ENCODE data around the gene DHX9.
A peak's percentile ranks its signal among the peaks of the same experiment; 100 is the strongest.

Gene DHX9

DNA sequence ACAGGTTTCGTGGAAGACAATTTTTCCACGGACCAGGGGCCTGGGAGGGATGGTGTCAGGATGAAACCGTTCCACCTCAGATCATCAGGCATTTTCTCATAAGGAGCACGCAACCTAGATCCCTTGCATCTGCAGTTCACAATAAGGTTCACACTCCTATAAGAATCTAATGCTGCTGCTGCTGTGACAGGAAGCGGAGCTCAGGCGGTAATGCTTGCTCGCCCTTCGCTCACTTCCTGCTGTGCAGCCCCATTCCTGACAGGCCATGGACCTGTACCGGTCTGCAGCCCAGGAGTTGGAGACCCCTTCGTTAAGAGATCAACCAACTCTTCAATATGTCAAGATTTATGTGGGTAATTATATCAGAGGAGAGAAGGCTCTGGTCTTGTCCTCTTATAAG, 3.3 kb upstream of the DHX9 start:
- H3K27ac ChIP-seq (ENCODE audit: low read depth, low read length), result no peak overlapping the region
- no peaks in the 10 kb centered on the region for H3K9me3 ChIP-seq (ENCODE audit: control insufficient read depth in 5 of 5, low read length in 5 of 5)
- H3K4me1 ChIP-seq (ENCODE audit: control insufficient read depth in 5 of 5, insufficient read depth in 5 of 5, low read length in 5 of 5), result peaks cover 2 to 17% (median 9%) of the 10 kb centered on the region in 5 donors
- H3K9ac ChIP-seq (ENCODE audit: low read length in 5 of 5), result no peak overlapping the region
- no peaks in the 10 kb centered on the region for H3K27me3 ChIP-seq (ENCODE audit: control insufficient read depth in 5 of 5, insufficient read depth in 4 of 5, low read length in 5 of 5)
- no peak overlapping the region for H3K4me3 ChIP-seq (ENCODE audit: low read depth in 1 of 5, low read length in 5 of 5)
- H3K36me3 ChIP-seq (ENCODE audit: control insufficient read depth in 5 of 5, insufficient read depth in 5 of 5, low read length in 5 of 5), result no peaks in the 10 kb centered on the region

DNA sequence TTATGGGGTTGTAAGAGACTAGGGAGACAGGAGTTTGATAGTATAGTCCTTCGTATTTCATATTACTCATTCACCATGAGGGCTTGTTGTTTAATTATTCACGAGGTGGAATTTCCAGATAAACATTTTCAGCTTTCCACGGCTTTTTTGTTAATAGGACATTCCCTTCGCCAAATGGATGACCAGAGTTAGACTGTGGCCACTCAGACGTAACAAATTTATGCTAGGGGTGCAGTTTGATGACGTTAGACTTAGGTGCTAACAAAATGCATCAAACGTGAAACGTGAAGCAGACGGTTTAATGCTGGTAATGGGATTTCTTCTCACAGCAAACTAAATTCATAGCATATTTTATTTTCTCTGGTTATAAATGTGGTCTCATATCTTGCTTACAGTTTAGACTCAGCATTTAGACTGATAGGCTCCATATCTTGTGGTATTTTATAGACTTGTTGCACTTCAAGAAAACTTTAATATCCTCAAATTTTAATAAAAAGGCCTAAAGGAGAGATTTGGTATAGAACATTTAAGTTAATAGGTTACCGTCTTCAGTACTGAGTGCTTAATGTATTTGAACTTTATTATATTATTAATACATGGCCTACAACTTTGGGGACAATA, 2.3 kb downstream of the DHX9 start:
- Histone ChIP-seq H3K27me3 (ENCODE audit: control insufficient read depth in 5 of 5, insufficient read depth in 4 of 5, low read length in 5 of 5) (no peaks in the 10 kb centered on the region), H3K9me3 (ENCODE audit: control insufficient read depth in 5 of 5, low read length in 5 of 5) (no peaks in the 10 kb centered on the region), H3K4me1 (ENCODE audit: control insufficient read depth in 5 of 5, insufficient read depth in 5 of 5, low read length in 5 of 5) (peaks cover 2 to 37% (median 31%) of the 10 kb centered on the region in 5 donors), H3K9ac (ENCODE audit: low read length in 5 of 5) (peak overlapping the region in 2 of 5 donors; percentile 46 to 52), H3K27ac (ENCODE audit: low read depth, low read length) (no peak overlapping the region), H3K4me3 (ENCODE audit: low read depth in 1 of 5, low read length in 5 of 5) (peak overlapping the region in 2 of 5 donors; percentile 15 to 23), H3K36me3 (ENCODE audit: control insufficient read depth in 5 of 5, insufficient read depth in 5 of 5, low read length in 5 of 5) (peaks cover under 1 to 28% (median 18%) of the 10 kb centered on the region in 5 donors)

DNA sequence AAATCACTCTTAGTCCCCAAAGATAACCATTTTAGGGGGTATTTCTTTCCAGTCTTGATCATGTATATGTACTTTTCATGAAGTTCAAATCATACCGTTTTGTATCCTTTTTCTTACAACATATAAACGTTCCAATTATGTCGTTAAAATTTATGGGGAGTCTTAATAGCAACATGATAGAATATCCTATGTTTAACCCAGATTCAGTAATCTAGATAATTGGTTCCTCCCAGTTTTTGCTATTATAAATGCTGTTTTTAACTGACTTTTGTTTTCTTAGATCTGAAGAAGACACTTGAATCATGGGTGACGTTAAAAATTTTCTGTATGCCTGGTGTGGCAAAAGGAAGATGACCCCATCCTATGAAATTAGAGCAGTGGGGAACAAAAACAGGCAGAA, 3.1 kb downstream of the DHX9 start:
- H3K4me1 ChIP-seq (ENCODE audit: control insufficient read depth in 5 of 5, insufficient read depth in 5 of 5, low read length in 5 of 5), result peaks cover 2 to 37% (median 31%) of the 10 kb centered on the region in 5 donors
- H3K4me3 ChIP-seq (ENCODE audit: low read depth in 1 of 5, low read length in 5 of 5), result no peak overlapping the region
- H3K9me3 ChIP-seq (ENCODE audit: control insufficient read depth in 5 of 5, low read length in 5 of 5), result no peaks in the 10 kb centered on the region
- no peaks in the 10 kb centered on the region for H3K27me3 ChIP-seq (ENCODE audit: control insufficient read depth in 5 of 5, insufficient read depth in 4 of 5, low read length in 5 of 5)
- no peak overlapping the region for H3K27ac ChIP-seq (ENCODE audit: low read depth, low read length)
- H3K9ac ChIP-seq (ENCODE audit: low read length in 5 of 5), result peak overlapping the region in 2 of 5 donors; percentile 0 to 46
- peaks cover 8 to 34% (median 19%) of the 10 kb centered on the region in 5 donors for H3K36me3 ChIP-seq (ENCODE audit: control insufficient read depth in 5 of 5, insufficient read depth in 5 of 5, low read length in 5 of 5)

DNA sequence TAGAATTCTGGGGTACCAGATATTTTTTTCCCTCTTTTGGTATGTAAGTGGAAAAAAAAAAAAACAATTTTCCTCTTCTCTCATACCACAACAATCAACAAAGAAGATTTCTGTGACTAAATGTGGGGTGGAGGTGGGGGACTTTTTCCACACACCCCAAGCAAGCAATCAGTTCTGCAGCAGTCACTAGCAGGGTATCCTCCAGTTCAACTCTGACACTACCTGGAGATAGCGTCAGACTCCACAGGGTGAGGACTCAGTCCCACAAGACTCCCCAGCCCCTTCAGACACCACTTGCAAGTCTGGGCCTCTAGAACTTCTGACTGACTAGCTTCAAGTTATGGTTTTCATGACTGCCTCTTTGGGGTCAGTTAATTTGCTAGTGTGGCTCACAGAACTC, 6.2 kb downstream of the DHX9 start:
- H3K4me3 ChIP-seq (ENCODE audit: low read depth in 1 of 5, low read length in 5 of 5), result no peak overlapping the region
- peaks cover 31 to 59% (median 42%) of the 10 kb centered on the region in 5 donors for H3K36me3 ChIP-seq (ENCODE audit: control insufficient read depth in 5 of 5, insufficient read depth in 5 of 5, low read length in 5 of 5)

DNA sequence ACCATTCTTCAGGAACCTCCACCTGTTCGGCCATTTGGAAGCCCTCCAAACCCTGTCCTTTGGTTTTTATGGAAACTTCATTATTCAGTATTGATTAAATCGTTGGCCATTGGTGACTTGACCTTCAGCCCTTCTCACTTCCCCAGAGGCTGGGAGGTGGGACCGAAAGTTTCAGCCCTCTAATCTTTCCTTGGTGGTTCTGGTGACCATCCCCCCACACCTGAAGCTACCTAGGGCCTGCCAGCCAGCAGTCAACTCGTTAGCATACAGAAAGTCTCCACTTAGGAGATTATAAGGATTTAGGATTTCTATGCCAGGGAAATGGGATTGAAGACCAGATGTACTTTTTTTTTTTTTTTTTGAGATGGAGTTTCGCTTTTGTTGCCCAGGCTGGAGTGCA, 6.7 kb downstream of the DHX9 start:
- no peak overlapping the region for H3K9ac ChIP-seq (ENCODE audit: low read length in 5 of 5)
- no peaks in the 10 kb centered on the region for H3K27me3 ChIP-seq (ENCODE audit: control insufficient read depth in 5 of 5, insufficient read depth in 4 of 5, low read length in 5 of 5)
- no peaks in the 10 kb centered on the region for H3K9me3 ChIP-seq (ENCODE audit: control insufficient read depth in 5 of 5, low read length in 5 of 5)
- no peak overlapping the region for H3K27ac ChIP-seq (ENCODE audit: low read depth, low read length)
- no peak overlapping the region for H3K4me3 ChIP-seq (ENCODE audit: low read depth in 1 of 5, low read length in 5 of 5)
- H3K36me3 ChIP-seq (ENCODE audit: control insufficient read depth in 5 of 5, insufficient read depth in 5 of 5, low read length in 5 of 5), result peaks cover 36 to 64% (median 44%) of the 10 kb centered on the region in 5 donors
- H3K4me1 ChIP-seq (ENCODE audit: control insufficient read depth in 5 of 5, insufficient read depth in 5 of 5, low read length in 5 of 5), result peaks cover 0 to 21% (median 18%) of the 10 kb centered on the region in 5 donors

More for the DNA sequence above, 6.2 kb downstream of the DHX9 start:
- H3K27me3 ChIP-seq (ENCODE audit: control insufficient read depth in 5 of 5, insufficient read depth in 4 of 5, low read length in 5 of 5), result no peaks in the 10 kb centered on the region
- H3K9ac ChIP-seq (ENCODE audit: low read length in 5 of 5), result no peak overlapping the region
- H3K4me1 ChIP-seq (ENCODE audit: control insufficient read depth in 5 of 5, insufficient read depth in 5 of 5, low read length in 5 of 5), result peaks cover 0 to 26% (median 22%) of the 10 kb centered on the region in 5 donors
- no peak overlapping the region for H3K27ac ChIP-seq (ENCODE audit: low read depth, low read length)
- H3K9me3 ChIP-seq (ENCODE audit: control insufficient read depth in 5 of 5, low read length in 5 of 5), result no peaks in the 10 kb centered on the region

DNA sequence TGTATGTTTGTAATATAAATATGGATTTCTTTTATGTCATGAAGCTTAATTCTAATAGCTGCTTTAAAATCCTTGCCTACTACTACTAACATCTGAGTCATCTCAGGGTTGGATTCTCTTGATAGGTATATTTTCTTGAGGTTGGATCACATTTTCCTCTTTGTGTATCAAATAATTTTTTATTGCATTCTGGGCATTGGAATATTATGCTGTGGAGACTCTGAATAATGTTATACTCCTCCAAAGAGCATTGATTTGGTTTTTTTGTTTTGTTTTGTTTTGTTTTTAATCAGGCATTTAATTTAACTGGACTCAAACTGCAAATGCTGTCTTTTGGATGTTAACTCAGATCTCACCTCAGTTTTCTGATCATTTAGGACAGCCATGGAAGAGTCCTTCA, 8.0 kb downstream of the DHX9 start:
- peaks cover 0 to 9% (median 8%) of the 10 kb centered on the region in 5 donors for H3K4me1 ChIP-seq (ENCODE audit: control insufficient read depth in 5 of 5, insufficient read depth in 5 of 5, low read length in 5 of 5)
- H3K36me3 ChIP-seq (ENCODE audit: control insufficient read depth in 5 of 5, insufficient read depth in 5 of 5, low read length in 5 of 5), result peaks cover 45 to 71% (median 51%) of the 10 kb centered on the region in 5 donors
- H3K27ac ChIP-seq (ENCODE audit: low read depth, low read length), result no peak overlapping the region

DNA sequence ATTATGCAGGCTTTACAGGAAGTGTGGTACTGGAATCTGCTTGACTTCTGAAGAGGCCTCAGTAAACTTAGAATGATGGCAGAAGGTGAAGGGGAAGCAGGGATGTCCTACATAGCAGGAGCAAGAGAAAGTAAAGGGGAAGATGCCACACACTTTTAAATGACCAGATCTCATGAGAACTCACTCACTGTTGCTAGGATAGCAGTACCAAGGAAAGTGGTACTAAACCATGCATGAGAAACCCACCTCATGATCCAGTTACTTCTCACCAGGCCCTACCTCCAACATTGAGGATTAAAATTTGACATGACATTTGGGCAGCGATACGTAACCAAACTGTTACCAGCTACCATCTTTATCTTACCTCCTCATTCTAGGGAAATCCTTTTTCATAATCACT, 9.6 kb downstream of the DHX9 start:
- no peaks in the 10 kb centered on the region for H3K9me3 ChIP-seq (ENCODE audit: control insufficient read depth in 5 of 5, low read length in 5 of 5)
- no peaks in the 10 kb centered on the region for H3K27me3 ChIP-seq (ENCODE audit: control insufficient read depth in 5 of 5, insufficient read depth in 4 of 5, low read length in 5 of 5)
- H3K36me3 ChIP-seq (ENCODE audit: control insufficient read depth in 5 of 5, insufficient read depth in 5 of 5, low read length in 5 of 5), result peaks cover 57 to 81% (median 63%) of the 10 kb centered on the region in 5 donors
- H3K9ac ChIP-seq (ENCODE audit: low read length in 5 of 5), result no peak overlapping the region
- no peaks in the 10 kb centered on the region for H3K4me1 ChIP-seq (ENCODE audit: control insufficient read depth in 5 of 5, insufficient read depth in 5 of 5, low read length in 5 of 5)
- no peak overlapping the region for H3K4me3 ChIP-seq (ENCODE audit: low read depth in 1 of 5, low read length in 5 of 5)
- H3K27ac ChIP-seq (ENCODE audit: low read depth, low read length), result no peak overlapping the region

More for the DNA sequence above, 8.0 kb downstream of the DHX9 start:
- Histone ChIP-seq H3K4me3 (ENCODE audit: low read depth in 1 of 5, low read length in 5 of 5) (no peak overlapping the region), H3K27me3 (ENCODE audit: control insufficient read depth in 5 of 5, insufficient read depth in 4 of 5, low read length in 5 of 5) (no peaks in the 10 kb centered on the region), H3K9me3 (ENCODE audit: control insufficient read depth in 5 of 5, low read length in 5 of 5) (no peaks in the 10 kb centered on the region), H3K9ac (ENCODE audit: low read length in 5 of 5) (no peak overlapping the region)

DNA sequence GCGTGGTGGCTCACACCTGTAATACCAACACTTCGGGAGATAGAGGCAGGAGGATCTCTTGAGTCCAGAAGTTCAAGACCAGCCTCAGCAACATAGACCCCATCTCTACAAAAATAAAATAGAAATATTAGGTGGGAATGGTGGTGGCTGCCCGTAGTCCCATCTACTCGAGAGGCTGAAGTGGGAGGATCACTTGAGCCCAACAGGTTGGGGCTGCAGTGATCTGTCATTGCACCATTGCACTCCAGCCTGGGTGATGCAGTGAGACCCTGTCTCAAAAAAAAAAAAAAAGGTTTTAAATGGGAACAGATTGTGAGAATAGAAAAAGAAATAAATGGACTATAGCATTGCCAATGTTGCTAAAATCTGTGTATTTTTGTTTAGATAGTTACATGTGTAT, 11.2 kb downstream of the DHX9 start:
- H3K9me3 ChIP-seq (ENCODE audit: control insufficient read depth in 5 of 5, low read length in 5 of 5), result no peaks in the 10 kb centered on the region
- H3K4me3 ChIP-seq (ENCODE audit: low read depth in 1 of 5, low read length in 5 of 5), result no peak overlapping the region
- H3K4me1 ChIP-seq (ENCODE audit: control insufficient read depth in 5 of 5, insufficient read depth in 5 of 5, low read length in 5 of 5), result no peaks in the 10 kb centered on the region
- H3K27ac ChIP-seq (ENCODE audit: low read depth, low read length), result no peak overlapping the region
- H3K27me3 ChIP-seq (ENCODE audit: control insufficient read depth in 5 of 5, insufficient read depth in 4 of 5, low read length in 5 of 5), result no peaks in the 10 kb centered on the region
- H3K36me3 ChIP-seq (ENCODE audit: control insufficient read depth in 5 of 5, insufficient read depth in 5 of 5, low read length in 5 of 5), result peaks cover 67 to 82% (median 75%) of the 10 kb centered on the region in 5 donors
- no peak overlapping the region for H3K9ac ChIP-seq (ENCODE audit: low read length in 5 of 5)

DNA sequence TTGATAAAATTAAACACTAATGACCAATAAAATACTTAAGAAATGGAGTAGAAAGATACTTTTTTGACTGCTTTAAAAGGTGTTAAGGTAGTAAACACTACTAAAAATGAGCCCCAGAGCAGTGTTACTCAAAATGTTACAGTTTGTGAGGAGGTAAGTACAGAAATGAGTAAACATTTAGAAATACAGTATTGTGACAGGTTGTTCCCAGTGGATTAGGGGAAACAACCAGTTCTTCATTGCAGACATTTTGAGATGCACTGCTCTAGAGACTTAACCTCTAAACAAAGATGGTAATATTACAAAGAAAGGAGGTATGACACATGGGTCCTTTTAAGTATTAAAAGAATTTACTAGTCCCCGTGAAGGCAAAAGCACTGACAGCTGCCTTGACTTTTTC, 12.7 kb downstream of the DHX9 start:
- Histone ChIP-seq H3K4me3 (ENCODE audit: low read depth in 1 of 5, low read length in 5 of 5) (no peak overlapping the region), H3K9ac (ENCODE audit: low read length in 5 of 5) (no peak overlapping the region), H3K9me3 (ENCODE audit: control insufficient read depth in 5 of 5, low read length in 5 of 5) (no peaks in the 10 kb centered on the region), H3K36me3 (ENCODE audit: control insufficient read depth in 5 of 5, insufficient read depth in 5 of 5, low read length in 5 of 5) (peaks cover 74 to 89% (median 83%) of the 10 kb centered on the region in 5 donors), H3K4me1 (ENCODE audit: control insufficient read depth in 5 of 5, insufficient read depth in 5 of 5, low read length in 5 of 5) (no peaks in the 10 kb centered on the region), H3K27ac (ENCODE audit: low read depth, low read length) (no peak overlapping the region), H3K27me3 (ENCODE audit: control insufficient read depth in 5 of 5, insufficient read depth in 4 of 5, low read length in 5 of 5) (no peaks in the 10 kb centered on the region)

DNA sequence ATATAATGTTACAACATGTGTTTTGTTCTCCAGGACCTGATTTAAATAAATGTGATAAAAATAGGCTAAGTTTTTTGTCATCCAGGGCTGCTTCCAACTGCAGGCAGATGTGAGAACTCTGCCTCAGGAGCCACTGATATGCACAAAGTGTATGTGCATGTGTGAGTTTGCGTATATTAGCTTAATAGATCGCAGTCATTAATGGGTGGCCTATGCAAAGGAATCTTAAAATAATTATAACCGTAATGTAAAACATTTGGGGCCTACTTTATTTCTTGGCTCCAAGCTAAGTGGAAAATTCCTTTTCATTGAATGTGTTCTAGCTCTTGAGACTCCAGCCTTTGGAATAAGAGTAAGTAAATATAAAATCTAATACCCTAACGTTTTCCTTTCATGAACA, 16.8 kb downstream of the DHX9 start:
- peaks cover 84 to 95% (median 92%) of the 10 kb centered on the region in 5 donors for H3K36me3 ChIP-seq (ENCODE audit: control insufficient read depth in 5 of 5, insufficient read depth in 5 of 5, low read length in 5 of 5)
- H3K4me3 ChIP-seq (ENCODE audit: low read depth in 1 of 5, low read length in 5 of 5), result no peak overlapping the region
- H3K9ac ChIP-seq (ENCODE audit: low read length in 5 of 5), result no peak overlapping the region
- H3K27me3 ChIP-seq (ENCODE audit: control insufficient read depth in 5 of 5, insufficient read depth in 4 of 5, low read length in 5 of 5), result no peaks in the 10 kb centered on the region
- no peak overlapping the region for H3K27ac ChIP-seq (ENCODE audit: low read depth, low read length)
- H3K4me1 ChIP-seq (ENCODE audit: control insufficient read depth in 5 of 5, insufficient read depth in 5 of 5, low read length in 5 of 5), result no peaks in the 10 kb centered on the region
- no peaks in the 10 kb centered on the region for H3K9me3 ChIP-seq (ENCODE audit: control insufficient read depth in 5 of 5, low read length in 5 of 5)

Measured in subcutaneous abdominal adipose tissue (tissue), 5 donors.